22Rv1 (cell line): ENCODE measurements around the gene CARD14.
A peak's percentile ranks its signal among the peaks of the same experiment; 100 is the strongest.

Experiments used
- H3K27ac ChIP-seq: fragments of 450-650 bp; 2 replicates; pipeline ENCODE4 v1.5.1; 2017
- ZFX ChIP-seq: fragments of 450-650 bp; IDR thresholded peaks from 2 replicates; pipeline ENCODE4 v1.6.1; 2017; ENCODE audit warnings: antibody characterized with exemption, borderline replicate concordance
- TF ChIP-seq, protein P1 (sequence below): fragments of 450-650 bp; IDR thresholded peaks from 2 replicates; pipeline ENCODE4 v1.5.1; 2017; ENCODE audit warnings: mild to moderate bottlenecking

The CARD14 gene

DNA sequence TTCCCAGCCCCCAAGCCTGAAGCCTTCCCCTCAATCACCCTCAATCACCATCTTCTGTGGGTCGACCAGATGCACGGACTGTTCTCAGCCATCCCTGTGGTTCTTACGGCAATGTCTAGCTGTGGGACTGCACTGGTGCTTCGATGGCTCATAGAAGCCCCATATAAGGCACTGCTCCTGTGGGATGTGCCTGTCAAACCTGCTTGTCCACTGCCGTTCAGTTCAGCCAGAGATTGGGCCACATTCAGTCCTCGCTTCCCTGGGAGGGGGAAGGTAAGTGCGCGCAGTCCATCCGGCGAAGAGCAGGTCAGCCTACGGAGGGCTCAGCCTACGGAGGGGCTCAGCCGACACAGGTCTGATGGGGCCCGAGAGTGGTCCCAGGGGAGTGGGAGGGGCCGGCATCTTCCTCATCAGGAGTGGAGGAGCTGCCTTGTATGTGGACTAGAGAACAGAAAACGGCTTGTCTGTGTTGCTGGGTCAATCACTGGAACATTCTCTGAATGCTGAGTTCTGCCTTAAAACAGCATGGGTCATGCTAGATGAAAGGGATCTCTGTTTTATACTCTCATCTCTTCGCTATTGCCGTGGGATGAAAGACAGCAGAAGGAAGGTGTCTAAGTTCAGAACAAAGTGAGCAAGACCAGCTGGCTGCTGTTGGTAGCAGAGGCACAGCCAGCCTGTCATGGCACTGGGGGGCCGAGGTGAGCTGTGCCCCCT lies at the start of gene CARD14:
Gene CARD14, plus strand, starts transcription at position 247 of the 717 bp plus-strand sequence. CDS start 11,409 bp downstream, outside the sequence.
- TF ChIP-seq, protein P1, sequence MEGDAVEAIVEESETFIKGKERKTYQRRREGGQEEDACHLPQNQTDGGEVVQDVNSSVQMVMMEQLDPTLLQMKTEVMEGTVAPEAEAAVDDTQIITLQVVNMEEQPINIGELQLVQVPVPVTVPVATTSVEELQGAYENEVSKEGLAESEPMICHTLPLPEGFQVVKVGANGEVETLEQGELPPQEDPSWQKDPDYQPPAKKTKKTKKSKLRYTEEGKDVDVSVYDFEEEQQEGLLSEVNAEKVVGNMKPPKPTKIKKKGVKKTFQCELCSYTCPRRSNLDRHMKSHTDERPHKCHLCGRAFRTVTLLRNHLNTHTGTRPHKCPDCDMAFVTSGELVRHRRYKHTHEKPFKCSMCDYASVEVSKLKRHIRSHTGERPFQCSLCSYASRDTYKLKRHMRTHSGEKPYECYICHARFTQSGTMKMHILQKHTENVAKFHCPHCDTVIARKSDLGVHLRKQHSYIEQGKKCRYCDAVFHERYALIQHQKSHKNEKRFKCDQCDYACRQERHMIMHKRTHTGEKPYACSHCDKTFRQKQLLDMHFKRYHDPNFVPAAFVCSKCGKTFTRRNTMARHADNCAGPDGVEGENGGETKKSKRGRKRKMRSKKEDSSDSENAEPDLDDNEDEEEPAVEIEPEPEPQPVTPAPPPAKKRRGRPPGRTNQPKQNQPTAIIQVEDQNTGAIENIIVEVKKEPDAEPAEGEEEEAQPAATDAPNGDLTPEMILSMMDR: no peak
- no peak for TF ChIP-seq ZFX
- H3K27ac ChIP-seq: peak within 1 kb of the TSS; percentile 71

DNA sequence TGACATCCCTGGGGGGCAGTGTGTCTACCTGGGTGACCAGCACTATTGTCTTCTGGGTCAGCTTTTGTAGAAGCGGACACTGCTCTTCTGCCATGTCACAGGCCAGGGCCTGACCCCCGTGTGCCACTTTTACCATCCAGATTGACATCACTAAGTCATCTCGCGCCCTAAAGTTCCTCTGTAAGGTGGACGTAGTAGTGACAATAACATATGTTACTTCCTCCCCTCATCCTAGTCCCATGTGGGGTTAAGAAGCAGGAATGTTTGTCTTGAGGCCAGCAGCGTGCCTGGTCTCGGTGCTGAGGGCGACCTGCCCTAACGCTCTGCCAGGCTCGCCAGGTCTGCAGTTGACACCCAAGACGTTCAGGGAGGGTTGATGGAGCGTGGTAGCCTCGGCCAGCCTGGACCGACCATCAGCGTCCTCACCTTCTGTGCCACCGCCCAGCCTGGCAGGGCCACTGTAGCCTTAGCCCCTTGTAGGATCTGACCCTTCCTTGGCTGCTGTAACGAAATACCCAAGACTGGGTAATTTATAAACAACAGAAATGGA lies 47.7 kb upstream of the CARD14 start:
- H3K27ac ChIP-seq: no peak overlapping the region
- TF ChIP-seq, protein P1: no peak
- no peak for TF ChIP-seq ZFX

DNA sequence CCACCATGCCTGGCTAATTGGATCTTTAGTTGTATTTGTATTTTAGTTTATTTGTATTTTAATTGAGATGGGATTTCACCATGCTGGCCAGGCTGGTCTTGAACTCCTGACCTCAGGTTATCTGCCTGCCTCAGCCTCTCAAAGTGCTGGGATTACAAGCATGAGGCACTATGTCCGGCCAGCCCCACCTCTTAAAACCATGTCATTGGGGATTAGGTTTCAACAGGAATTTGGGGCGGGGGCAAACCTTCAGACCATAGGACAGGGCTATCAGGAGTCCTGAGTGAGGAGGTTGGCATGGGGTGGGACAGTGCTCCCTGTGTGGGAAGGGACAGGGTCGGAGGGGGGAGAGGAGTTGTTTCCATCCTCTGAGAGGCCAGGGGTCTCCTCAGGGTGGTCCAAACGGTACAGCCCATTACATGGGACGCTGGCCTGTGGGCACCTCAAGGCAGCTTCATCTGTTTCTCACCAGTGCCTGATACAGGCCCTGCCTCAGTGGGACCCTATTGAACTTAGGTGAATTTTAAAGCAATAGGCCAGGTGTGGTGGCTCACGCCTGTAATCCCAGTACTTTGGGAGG lies 46.8 kb upstream of the CARD14 start:
- H3K27ac ChIP-seq: no peak overlapping the region
- TF ChIP-seq ZFX: no peak
- TF ChIP-seq, protein P1: no peak

DNA sequence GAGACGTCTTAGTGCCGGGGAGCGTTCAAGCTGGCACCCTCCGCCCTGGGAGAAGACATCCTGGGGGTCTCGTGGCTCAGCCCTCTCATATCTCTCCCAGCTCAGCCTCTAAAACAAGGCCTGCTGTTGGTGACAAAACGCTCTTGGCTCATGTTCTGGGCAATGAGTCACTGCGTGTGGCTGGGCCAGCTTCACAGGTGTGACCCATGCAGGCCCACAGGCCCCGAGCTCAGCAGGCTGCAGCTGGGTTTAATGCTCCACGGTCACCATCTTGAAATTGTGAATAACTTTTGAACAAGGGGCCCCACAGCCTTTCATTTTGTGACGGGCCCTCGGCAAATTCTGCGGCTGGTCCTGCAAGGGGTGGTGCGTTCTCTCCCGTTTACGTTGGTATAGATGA lies 46.0 kb upstream of the CARD14 start:
- TF ChIP-seq ZFX: no peak
- no peak overlapping the region for H3K27ac ChIP-seq

DNA sequence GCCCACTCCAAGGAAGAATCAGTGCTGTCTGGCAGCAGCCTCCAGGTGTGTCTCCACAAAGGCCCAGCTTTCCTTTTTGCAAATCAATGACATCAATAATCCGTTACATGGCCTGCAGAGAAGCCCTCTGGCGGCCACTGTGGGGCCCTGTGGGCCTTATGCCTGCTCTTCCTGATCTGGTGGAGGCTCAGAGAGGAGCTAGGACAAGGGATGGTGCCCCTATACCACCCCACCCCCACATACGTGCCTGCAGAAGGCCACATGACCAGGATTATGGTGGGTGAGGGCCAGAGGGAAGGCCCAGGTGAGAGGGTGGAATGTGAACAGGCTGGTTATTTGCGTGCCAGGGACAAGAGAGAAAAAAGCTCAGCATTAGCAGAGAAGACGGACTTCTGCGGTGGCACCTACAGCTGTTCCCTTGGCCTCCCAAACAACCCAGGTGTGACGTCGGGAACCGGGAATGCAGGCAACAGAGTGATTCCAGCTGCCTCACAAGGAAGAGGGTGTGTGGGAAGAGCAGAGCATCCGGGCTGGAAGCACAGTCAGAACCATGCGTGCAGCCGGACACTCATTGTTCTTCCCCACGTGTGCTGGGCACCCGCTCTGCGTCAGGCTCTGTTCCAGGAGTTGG lies 45.4 kb upstream of the CARD14 start:
- H3K27ac ChIP-seq: no peak overlapping the region
- TF ChIP-seq ZFX: no peak
- TF ChIP-seq, protein P1: peak; percentile 39

DNA sequence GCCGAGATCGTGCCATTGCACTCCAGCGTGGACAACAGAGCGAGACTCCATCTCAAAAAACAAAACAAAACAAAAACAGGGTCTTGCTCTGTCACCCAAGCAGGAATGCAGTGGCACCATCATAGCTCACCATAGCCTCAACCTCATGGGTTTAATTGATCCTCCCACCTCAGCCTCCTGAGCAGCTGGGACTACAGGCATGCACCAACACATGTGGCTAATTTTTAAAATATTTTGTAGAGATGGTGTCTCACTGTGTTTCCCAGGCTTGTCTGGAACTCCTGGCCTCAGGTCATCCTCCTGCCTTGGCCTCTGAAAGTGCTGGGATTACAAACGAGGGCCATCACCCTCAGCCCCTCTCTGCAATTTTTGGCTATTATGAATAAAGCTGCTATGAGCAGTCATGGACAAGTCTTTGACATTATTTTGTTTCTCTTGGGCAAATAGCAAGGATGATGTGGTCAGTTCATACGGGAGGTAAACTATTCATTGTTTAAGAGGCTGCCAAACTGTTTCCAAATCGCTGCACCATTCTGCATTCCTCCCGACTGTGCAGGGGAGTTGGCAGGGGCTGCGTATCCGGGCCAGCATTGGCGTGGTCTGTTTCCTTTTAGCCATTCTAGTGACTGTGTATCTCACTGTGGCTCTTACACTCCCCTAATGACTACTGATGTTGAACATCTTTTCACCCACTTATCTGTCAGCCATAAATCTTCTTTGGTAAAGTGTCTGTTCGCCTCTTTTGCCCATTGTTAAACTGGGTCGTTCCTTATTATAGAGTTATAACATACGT lies 44.0 kb upstream of the CARD14 start:
- no peak for TF ChIP-seq ZFX
- TF ChIP-seq, protein P1: no peak
- H3K27ac ChIP-seq: no peak overlapping the region

DNA sequence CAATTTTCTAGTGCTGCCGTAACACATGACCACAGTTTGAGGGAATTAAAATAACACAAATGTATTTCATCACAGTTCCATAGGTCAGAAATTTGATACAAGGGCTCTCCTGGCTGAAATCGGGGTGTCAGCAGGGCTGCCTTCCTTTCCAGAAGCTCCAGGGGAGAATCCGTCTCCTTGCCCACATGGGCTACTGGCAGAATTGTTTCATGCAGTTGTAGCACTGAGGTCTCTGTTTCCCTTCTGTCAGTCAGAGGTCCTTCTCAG lies 43.4 kb upstream of the CARD14 start:
- no peak overlapping the region for H3K27ac ChIP-seq
- no peak for TF ChIP-seq ZFX
- TF ChIP-seq, protein P1: no peak
